HG03342 (cell line): ENCODE data around the gene NME4.
A peak's percentile ranks its signal among the peaks of the same experiment; 100 is the strongest.

ENCODE experiments used
- ATAC-seq: cut with Tn5 transposase; IDR thresholded peaks from one replicate; pipeline ENCODE4 v1.9.1; 2021; ENCODE audit warnings: mild to moderate bottlenecking, moderate library complexity; ENCODE audit not compliant: unreplicated experiment

NME4 gene

DNA sequence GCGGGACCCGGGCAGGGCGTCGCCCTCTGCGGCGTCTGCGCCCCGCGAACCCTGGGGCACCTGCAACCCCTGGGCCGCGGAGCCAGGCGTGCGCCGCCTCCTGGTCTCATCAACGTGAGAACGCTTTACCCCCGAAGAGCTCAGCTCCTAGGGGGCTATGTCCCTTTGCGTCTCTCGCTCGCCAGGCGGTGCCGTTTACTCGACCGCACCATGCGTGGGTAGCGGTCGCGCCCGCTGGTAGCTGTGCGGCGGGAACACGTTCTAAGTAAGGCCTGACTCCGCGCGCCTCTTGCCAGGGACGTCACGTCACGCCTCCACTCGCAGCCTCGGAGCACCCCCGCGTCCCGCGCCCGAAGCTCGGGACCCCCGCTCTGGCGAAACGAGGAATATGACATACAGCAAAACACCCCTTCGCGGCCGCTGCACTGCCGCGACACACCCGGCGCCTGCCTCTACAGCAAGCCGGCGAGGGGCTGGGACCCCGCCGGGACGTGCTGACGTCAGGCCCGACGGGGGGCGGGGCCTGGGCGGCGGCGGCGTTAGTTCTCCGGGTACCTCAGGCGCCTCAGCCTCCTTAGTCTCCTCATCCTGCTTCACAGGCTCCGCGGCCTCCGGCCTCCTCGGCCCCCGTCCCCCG is 28.2 kb downstream of the NME4 start, which contains the start of gene RAB11FIP3:
TSS of gene RAB11FIP3 (plus strand) at position 568 of the 637 bp plus-strand sequence. CDS start 358 bp downstream, outside the sequence.
- ATAC-seq = peak; percentile 88

DNA sequence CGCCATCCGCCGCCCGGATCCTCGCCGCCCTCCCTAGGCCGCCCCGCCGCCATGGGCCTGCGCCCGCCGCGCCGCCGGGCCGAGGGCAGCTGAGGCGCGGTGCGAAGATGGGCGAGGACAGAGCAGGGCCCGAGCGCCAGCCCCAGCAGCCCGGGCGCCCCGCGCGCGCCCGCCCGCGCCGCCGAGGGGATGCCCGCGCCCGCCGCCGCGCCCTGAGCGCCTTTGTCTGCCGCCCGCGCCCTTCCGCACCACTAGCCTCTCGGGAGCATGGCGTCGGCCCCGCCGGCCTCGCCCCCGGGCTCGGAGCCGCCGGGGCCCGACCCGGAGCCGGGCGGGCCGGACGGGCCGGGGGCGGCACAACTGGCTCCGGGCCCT is 28.7 kb downstream of the NME4 start:
- peak; percentile 31 for ATAC-seq

DNA sequence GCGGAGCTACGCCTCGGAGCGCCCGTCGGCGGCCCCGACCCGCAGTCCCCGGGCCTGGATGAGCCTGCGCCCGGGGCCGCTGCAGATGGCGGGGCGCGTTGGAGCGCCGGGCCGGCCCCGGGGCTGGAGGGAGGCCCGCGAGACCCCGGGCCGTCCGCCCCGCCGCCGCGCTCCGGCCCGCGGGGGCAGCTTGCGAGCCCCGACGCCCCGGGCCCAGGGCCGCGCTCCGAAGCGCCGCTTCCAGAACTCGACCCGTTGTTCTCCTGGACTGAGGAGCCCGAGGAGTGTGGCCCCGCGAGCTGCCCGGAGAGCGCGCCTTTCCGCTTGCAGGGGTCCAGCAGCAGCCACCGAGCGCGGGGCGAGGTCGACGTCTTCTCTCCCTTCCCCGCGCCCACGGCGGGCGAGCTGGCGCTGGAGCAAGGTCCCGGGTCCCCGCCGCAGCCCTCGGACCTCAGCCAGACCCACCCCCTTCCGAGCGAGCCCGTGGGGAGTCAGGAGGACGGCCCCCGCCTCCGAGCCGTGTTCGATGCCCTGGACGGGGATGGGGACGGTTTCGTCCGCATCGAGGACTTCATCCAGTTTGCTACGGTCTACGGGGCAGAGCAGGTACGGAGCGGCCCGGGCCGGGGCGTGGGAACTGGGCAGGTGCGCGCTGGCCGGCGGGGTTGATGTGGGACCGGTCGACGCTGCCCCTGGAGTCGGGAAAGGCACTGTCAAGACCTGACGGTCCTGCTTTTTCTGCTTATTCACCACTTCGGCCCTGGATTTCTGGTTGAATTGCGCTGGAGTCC is 29.3 kb downstream of the NME4 start:
- no peak for ATAC-seq

DNA sequence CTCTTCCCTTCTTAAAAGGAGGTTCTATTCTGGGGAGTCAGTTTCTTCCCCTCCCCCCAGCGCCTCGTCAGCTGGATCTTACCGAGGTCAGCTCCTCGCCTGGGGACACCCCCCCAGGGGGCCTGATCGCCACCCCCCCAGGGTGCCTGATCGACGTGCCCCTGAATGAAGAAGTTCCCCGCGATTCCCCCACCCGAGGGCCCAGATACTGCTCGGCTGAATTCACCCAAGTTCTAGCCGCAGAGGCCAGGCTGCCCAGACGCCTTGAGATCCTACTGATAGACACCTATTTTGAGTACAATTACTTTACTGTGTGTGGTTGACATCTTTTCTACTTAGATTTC is 29.9 kb downstream of the NME4 start:
- ATAC-seq = no peak

DNA sequence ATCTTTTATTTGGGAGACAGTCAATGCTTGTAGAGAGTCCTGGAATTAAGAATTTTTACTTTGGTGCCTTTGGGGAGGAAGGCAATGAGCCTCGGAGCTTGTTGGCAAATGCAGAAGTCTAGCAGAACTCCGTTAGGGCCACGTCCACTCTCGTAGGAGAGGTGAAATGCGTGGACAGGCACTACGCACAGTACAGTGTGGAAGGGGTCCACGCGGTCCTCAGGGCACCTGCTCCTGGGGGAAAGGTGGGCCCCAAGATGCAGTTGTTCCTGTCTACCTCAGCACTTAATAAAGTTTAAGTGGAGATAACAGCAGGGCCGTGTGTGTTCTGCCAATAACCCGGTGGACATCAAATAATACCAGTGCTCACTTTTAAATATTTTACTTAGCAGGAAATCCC is 30.3 kb downstream of the NME4 start:
- ATAC-seq = no peak

DNA sequence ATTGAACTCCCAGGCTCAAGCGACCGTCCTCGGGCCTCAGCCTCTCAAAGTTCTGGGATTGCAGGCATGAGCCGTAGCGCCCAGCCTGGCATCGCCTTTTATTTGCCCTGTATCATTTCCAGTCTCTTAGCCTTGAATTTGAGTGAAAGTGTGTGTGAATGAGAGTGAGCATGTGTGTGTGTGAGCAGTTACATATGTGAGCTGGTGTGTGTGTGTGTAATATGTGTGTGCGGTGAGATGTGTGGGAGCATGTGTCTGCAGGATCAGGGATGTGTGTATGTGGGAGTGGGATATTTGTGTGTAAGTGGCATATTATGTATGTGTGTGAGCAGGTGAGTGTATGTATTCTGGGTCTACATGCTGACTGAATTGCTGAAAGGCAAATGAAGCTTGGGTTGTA is 33.9 kb downstream of the NME4 start:
- no peak for ATAC-seq

DNA sequence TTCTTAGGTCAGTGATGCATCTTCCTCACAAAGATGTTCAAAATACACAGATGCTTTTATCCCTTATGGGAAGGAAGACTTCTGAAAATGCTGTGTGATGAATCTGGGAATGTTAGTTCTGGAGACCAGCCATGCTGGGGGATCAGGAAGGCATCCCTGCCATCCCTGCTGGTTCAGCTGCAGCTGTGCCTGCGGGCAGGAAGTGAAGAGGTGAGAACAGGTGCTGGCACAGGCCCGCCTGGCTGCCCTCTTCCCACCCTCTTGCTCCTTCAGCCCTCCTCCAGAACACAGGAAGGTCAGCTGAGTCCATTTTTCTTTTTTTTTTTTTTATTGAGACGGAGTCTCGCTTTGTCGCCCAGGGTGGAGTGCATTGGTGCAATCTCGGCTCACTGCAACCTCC is 43.6 kb downstream of the NME4 start:
- ATAC-seq = no peak

DNA sequence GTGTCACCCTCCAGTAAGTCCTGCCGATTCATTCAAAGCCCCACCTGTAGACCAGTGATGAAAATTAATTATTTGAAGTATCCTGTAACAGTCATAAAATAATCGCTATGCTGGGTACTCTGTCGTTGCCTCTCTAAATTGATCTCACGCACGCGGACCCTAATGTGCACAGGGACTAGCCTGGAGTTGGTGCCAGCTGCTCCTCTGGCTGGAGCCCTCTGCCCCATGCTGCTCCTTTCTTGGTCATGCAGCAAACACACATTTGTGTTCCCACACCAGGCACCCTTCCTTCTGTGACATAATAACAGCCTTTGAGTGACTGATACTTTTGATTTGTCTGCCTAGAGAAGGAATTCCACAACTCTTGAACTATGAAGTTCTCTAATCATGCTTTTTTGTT is 44.4 kb downstream of the NME4 start:
- no peak for ATAC-seq

DNA sequence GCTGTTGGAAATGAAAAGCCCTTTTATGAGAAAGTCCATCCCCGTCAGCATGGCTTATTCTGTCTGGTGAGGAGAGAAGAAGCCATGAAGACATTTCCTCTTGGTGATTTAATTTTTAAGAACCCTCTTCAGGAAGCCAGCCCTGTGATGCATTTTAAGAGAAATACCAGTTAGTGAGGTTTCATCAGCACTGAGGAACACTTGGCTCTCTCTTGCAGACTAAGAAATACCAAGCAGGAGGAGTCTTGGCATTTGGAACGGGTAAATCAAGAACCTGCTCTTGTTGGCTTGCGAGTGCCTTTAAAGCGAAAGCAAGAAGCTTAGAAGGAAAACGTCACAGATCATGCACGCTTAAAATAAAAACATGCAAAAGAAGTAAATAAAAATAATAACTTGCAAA is 46.0 kb downstream of the NME4 start:
- ATAC-seq = no peak

DNA sequence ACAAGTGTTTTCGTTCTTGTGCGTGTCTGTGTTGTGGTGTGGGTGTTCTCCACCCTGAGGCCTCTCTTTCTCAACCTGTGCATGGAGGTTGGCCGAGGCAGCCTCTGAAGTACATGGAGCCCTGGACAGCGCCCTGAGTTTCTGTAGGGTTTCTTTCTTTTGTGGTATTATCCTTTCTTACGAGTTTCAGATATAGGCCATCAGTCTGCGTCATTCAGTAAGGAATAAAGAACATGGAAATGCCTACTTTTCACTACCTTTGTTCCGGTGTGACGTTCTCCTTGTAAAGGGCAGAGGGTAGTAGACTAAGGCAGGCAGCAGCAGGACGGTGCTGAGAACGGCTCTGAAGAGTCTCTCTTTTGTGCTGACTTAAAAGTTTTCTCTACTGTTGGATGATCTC is 47.0 kb downstream of the NME4 start:
- ATAC-seq = no peak

DNA sequence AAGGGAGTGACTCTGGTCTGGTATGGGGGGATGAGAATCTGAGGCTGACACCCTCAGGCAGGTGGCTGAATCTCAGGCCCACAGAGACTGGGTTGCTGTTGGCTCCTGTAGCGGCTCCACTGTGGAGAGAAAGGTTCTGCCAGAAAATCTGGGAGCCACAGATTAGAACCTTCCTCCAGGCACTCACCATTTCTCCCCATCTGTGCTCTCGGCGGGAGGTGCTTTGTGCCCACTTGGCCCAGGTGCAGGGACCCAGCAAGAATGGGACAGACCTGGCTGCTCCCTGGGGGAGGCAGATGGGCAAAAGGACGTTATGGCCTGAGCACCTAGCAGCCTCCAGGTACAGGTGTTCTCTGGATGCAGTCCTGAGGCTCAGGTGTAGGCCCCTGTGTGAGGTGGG is 48.6 kb downstream of the NME4 start:
- ATAC-seq = no peak
